ENCODE measurements around the gene CLEC2D. TPM values are rescaled to one million over a fixed set of nuclear protein-coding genes. Genes with fewer than 3 reads are reported as not detected.
"Not testable (repeated sequence)": the region's sequence is repeated elsewhere in the genome, so short reads cannot be mapped to it uniquely, and the experiment has no call there.

The CLEC2D gene
- total RNA-seq, 1 experiment from 2014 or later: 32.6 TPM

- ChIA-PET POLR2A (ENCODE audit: unreplicated experiment) (no interaction called here), CTCF (interaction anchor here (1.1 kb wide), 1 partner anchor 103 kb away, joined by 3 read pairs; no protein-coding TSS in a partner anchor)
- Histone ChIP-seq H3K4me1 (replicated peaks; ENCODE audit: insufficient read depth) (peaks cover 26% of the 10 kb centered on the region), H3F3A (ENCODE audit: insufficient read depth, low read depth) (peaks cover 18% of the 10 kb centered on the region; the same call in 1 of the 2 replicates), H3K36me3 (ENCODE audit: low read depth) (no peaks in the 10 kb centered on the region), H3K27ac (no peak overlapping the region), H3K9me2 (ENCODE audit: insufficient read depth) (no peaks in the 10 kb centered on the region), H2AFZ (no peak overlapping the region), H3K4me2 (no peak overlapping the region), H3K9me3 (ENCODE audit: insufficient read depth, low read depth) (peaks cover 5% of the 10 kb centered on the region; the same call in 1 of the 2 replicates), H3K79me2 (ENCODE audit: low read depth) (no peaks in the 10 kb centered on the region), H4K20me1 (ENCODE audit: insufficient read depth) (no peaks in the 10 kb centered on the region), H3K4me3 (no peak overlapping the region), H3K27me3 (ENCODE audit: insufficient read depth, low read depth) (no peaks in the 10 kb centered on the region)
- intact Hi-C loops (cut with micrococcal nuclease; ENCODE audit: unreplicated experiment): no loop called here
- TF ChIP-seq CTCF (conservative IDR thresholded peaks at IDR 0.05) (no peak), EZH2 (IDR thresholded peaks at IDR 0.05; ENCODE audit: low read depth) (no peak)
- DNase-seq: no peak
- no TSS peak for BruUV-seq (replicated peaks)
These were observed 29.5 kb upstream of the CLEC2D start for GRCh38 chr12:9640024-9640423.

- H3K4me2 ChIP-seq: no peak overlapping the region
- no peak for DNase-seq
- H3K27ac ChIP-seq: no peak overlapping the region
- no peak overlapping the region for H2AFZ ChIP-seq
- 0 out of 2 replicates have a peak, but pooled peaks cover 5% of the 10 kb centered on the region for H3K9me3 ChIP-seq (ENCODE audit: insufficient read depth, low read depth)
- intact Hi-C loops (cut with micrococcal nuclease; ENCODE audit: unreplicated experiment): no loop called here
- H3K36me3 ChIP-seq (ENCODE audit: low read depth): no peaks in the 10 kb centered on the region
- H3K9me2 ChIP-seq (ENCODE audit: insufficient read depth): no peaks in the 10 kb centered on the region
- H3K27me3 ChIP-seq (ENCODE audit: insufficient read depth, low read depth): no peaks in the 10 kb centered on the region
- BruUV-seq (replicated peaks): no TSS peak
- CTCF ChIA-PET: no interaction called here
- H4K20me1 ChIP-seq (ENCODE audit: insufficient read depth): no peaks in the 10 kb centered on the region
- POLR2A ChIA-PET (ENCODE audit: unreplicated experiment): interaction anchor here (0.5 kb wide), 1 partner anchor 561 kb away, joined by 5 read pairs; no protein-coding TSS in a partner anchor
- peaks cover 30% of the 10 kb centered on the region for H3F3A ChIP-seq (ENCODE audit: insufficient read depth, low read depth)
- TF ChIP-seq CTCF (conservative IDR thresholded peaks at IDR 0.05): no peak
- no peaks in the 10 kb centered on the region for H3K79me2 ChIP-seq (ENCODE audit: low read depth)
- peaks cover 33% of the 10 kb centered on the region for H3K4me1 ChIP-seq (replicated peaks; ENCODE audit: insufficient read depth)
- H3K4me3 ChIP-seq: no peak overlapping the region
These were observed 26.8 kb upstream of the CLEC2D start for GRCh38 chr12:9642606-9643265.

- peaks cover 30% of the 10 kb centered on the region for H3F3A ChIP-seq (ENCODE audit: insufficient read depth, low read depth)
- no peaks in the 10 kb centered on the region for H3K27me3 ChIP-seq (ENCODE audit: insufficient read depth, low read depth)
- no peak overlapping the region for H3K4me3 ChIP-seq
- no peaks in the 10 kb centered on the region for H3K9me2 ChIP-seq (ENCODE audit: insufficient read depth)
- no peak overlapping the region for H3K4me2 ChIP-seq
- no peaks in the 10 kb centered on the region for H4K20me1 ChIP-seq (ENCODE audit: insufficient read depth)
- TF ChIP-seq CTCF (conservative IDR thresholded peaks at IDR 0.05) (no peak), EZH2 (IDR thresholded peaks at IDR 0.05; ENCODE audit: low read depth) (no peak)
- no peaks in the 10 kb centered on the region for H3K36me3 ChIP-seq (ENCODE audit: low read depth)
- no peak for DNase-seq
- H3K79me2 ChIP-seq (ENCODE audit: low read depth): no peaks in the 10 kb centered on the region
- intact Hi-C loops (cut with micrococcal nuclease; ENCODE audit: unreplicated experiment): no loop called here
- BruUV-seq (replicated peaks): no TSS peak
- H2AFZ ChIP-seq: no peak overlapping the region
- H3K4me1 ChIP-seq (replicated peaks; ENCODE audit: insufficient read depth): peaks cover 28% of the 10 kb centered on the region
- H3K27ac ChIP-seq: no peak overlapping the region
- 0 out of 2 replicates have a peak, but pooled peaks cover 5% of the 10 kb centered on the region for H3K9me3 ChIP-seq (ENCODE audit: insufficient read depth, low read depth)
- ChIA-PET CTCF (no interaction called here), POLR2A (ENCODE audit: unreplicated experiment) (interaction anchor here (0.5 kb wide), 1 partner anchor 560 kb away, joined by 5 read pairs; no protein-coding TSS in a partner anchor)
These were observed 26.2 kb upstream of the CLEC2D start for GRCh38 chr12:9643266-9643660.

GRCh38 chr12:9644985-9645551, 24.4 kb upstream of the CLEC2D start:
- H4K20me1 ChIP-seq (ENCODE audit: insufficient read depth); H3K9me2 ChIP-seq (ENCODE audit: insufficient read depth); DNase-seq; H3K4me3 ChIP-seq; POLR2A ChIA-PET (ENCODE audit: unreplicated experiment); H3K27me3 ChIP-seq (ENCODE audit: insufficient read depth, low read depth); BruUV-seq (replicated peaks); H3K4me2 ChIP-seq; H2AFZ ChIP-seq; H3K9me3 ChIP-seq (ENCODE audit: insufficient read depth, low read depth); H3K36me3 ChIP-seq (ENCODE audit: low read depth); H3K27ac ChIP-seq: not testable (repeated sequence)
- peaks cover 13% of the 10 kb centered on the region for H3K79me2 ChIP-seq (ENCODE audit: low read depth)
- intact Hi-C loops (cut with micrococcal nuclease; ENCODE audit: unreplicated experiment): loop anchor here (5.0 kb wide), 1 partner anchor 62 kb away; no protein-coding TSS in a partner anchor
- CTCF ChIA-PET: interaction anchor here (0.7 kb wide), 1 partner anchor 1101 kb away, joined by 4 read pairs; no protein-coding TSS in a partner anchor
- H3F3A ChIP-seq (ENCODE audit: insufficient read depth, low read depth): peaks cover 36% of the 10 kb centered on the region
- peaks cover 11% of the 10 kb centered on the region for H3K4me1 ChIP-seq (replicated peaks; ENCODE audit: insufficient read depth)

All from PC-9 (cell line).